Body of pancreas (tissue), 4 donors: ENCODE results near the gene SH3BP4.

Experiments
- CTCF ChIP-seq, 7 experiments: fragments of 450-650 bp in 4 of 7; fragments of 200-600 bp in 3 of 7; sonication (generic) in 3 of 7; IDR thresholded peaks; one replicate each; pipeline ENCODE4 v1.5.1; 2016 to 2019; ENCODE audit warnings: antibody characterized with exemption in 7 of 7
- POLR2A ChIP-seq, 3 donors: fragments of 450-650 bp; IDR thresholded peaks; one replicate each; pipeline ENCODE4 v1.6.1; 2016; ENCODE audit warnings: antibody characterized with exemption in 3 of 3, mild to moderate bottlenecking in 2 of 3

GRCh38 chr2:235092433-235093223 is 140.8 kb downstream of the SH3BP4 start:
- TF ChIP-seq POLR2A (IDR thresholded peaks at IDR 0.05) = no peak
- no peak for TF ChIP-seq CTCF (IDR thresholded peaks at IDR 0.05)
